ENCODE data around the gene COL18A1.

GRCh38 chr21:45528028-45528705 lies 123.2 kb downstream of the COL18A1 start:
- no peak for TF ChIP-seq CTCF (IDR thresholded peaks at IDR 0.05)
- no peak for TF ChIP-seq POLR2A (IDR thresholded peaks at IDR 0.05)
